Tibial artery (tissue), 4 donors: ENCODE measurements around the gene TFG.

Source experiments
- DNase-seq, 2 donors: peaks; one replicate each; pipeline ENCODE4 v3.0.0-alpha.2; 2019
- H3K27ac ChIP-seq, 2 donors: fragments of 200-600 bp; sonication (generic) in 1 of 2; 1 replicate in 1 of 2; 2 replicates in 1 of 2; pipeline ENCODE4 v1.5.1; 2018 to 2019; ENCODE audit warnings: mild to moderate bottlenecking in 1 of 2
- H3K27me3 ChIP-seq, 2 donors: fragments of 200-600 bp; sonication (generic) in 1 of 2; one replicate each; pipeline versions ENCODE4 v1.5.1 to v1.6.0; 2016 to 2019
- H3K36me3 ChIP-seq, 3 donors: fragments of 200-600 bp; sonication (generic) in 2 of 3; one replicate each; pipeline ENCODE4 v1.5.1; 2016 to 2019; ENCODE audit warnings: mild to moderate bottlenecking in 2 of 3
- H3K4me1 ChIP-seq, 4 donors: fragments of 200-600 bp; sonication (generic) in 2 of 4; 1 replicate in 3 of 4; 2 replicates in 1 of 4; pipeline ENCODE4 v1.5.1; 2016 to 2019
- H3K4me3 ChIP-seq, 2 donors: fragments of 200-600 bp; sonication (generic) in 1 of 2; 1 replicate in 1 of 2; 2 replicates in 1 of 2; pipeline ENCODE4 v1.5.1; 2018 to 2019; ENCODE audit warnings: mild to moderate bottlenecking in 2 of 2
- H3K9me3 ChIP-seq, 3 donors: fragments of 200-600 bp; sonication (generic) in 1 of 3; one replicate each; pipeline ENCODE4 v1.5.1; 2016 to 2019
- CTCF ChIP-seq, 2 experiments: fragments of 200-600 bp in 1 of 2; fragments of 450-650 bp in 1 of 2; IDR thresholded peaks; one replicate each; pipeline ENCODE4 v1.5.1; 2017 to 2019; ENCODE audit warnings: antibody characterized with exemption in 2 of 2, mild to moderate bottlenecking in 1 of 2, moderate library complexity in 1 of 2
- intact Hi-C: fragments of 100-400 bp; cut with DNase I; formaldehyde crosslinking; loops from one replicate; pipeline ENCODE4 v1.15.0; 2023; ENCODE audit warnings: low total_unique reads

The TFG gene

DNA sequence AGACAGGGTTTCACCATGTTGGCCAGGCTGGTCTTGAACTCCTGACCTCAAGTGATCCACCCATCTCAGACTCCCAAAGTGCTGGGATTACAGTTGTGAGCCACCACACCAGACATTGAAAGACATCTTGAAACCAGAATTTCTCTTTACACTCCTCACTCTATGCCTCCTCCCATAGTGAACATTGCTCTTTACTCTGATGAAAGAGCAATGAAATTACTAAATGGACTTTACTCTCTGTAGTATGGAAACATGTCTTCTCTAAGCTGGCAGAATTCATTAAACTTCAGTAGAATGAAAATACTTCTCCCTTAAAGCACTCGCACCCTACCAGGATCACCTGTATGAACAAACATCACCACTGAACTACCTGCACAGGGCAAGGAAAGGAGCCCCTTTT lies 27.8 kb upstream of the TFG start:
- no peak for TF ChIP-seq CTCF (IDR thresholded peaks at IDR 0.05)
- Histone ChIP-seq H3K27ac (no peak overlapping the region), H3K9me3 (no peaks in the 10 kb centered on the region), H3K27me3 (no peaks in the 10 kb centered on the region), H3K4me3 (no peak overlapping the region), H3K4me1 (peaks cover 0 to 7% (median 0%) of the 10 kb centered on the region in 4 donors), H3K36me3 (no peaks in the 10 kb centered on the region)
- DNase-seq: no peak
- intact Hi-C loops: no loop called here

GRCh38 chr3:100682056-100682853 lies 27.0 kb upstream of the TFG start:
- Histone ChIP-seq H3K4me1 (peaks cover 0 to 7% (median 0%) of the 10 kb centered on the region in 4 donors), H3K9me3 (no peaks in the 10 kb centered on the region), H3K4me3 (peak overlapping the region; percentile 25 to 29), H3K36me3 (no peaks in the 10 kb centered on the region), H3K27me3 (no peaks in the 10 kb centered on the region), H3K27ac (no peak overlapping the region)
- TF ChIP-seq CTCF (IDR thresholded peaks at IDR 0.05): no peak
- peak in 1 of 2 donors; percentile 79 for DNase-seq
- intact Hi-C loops: no loop called here

DNA sequence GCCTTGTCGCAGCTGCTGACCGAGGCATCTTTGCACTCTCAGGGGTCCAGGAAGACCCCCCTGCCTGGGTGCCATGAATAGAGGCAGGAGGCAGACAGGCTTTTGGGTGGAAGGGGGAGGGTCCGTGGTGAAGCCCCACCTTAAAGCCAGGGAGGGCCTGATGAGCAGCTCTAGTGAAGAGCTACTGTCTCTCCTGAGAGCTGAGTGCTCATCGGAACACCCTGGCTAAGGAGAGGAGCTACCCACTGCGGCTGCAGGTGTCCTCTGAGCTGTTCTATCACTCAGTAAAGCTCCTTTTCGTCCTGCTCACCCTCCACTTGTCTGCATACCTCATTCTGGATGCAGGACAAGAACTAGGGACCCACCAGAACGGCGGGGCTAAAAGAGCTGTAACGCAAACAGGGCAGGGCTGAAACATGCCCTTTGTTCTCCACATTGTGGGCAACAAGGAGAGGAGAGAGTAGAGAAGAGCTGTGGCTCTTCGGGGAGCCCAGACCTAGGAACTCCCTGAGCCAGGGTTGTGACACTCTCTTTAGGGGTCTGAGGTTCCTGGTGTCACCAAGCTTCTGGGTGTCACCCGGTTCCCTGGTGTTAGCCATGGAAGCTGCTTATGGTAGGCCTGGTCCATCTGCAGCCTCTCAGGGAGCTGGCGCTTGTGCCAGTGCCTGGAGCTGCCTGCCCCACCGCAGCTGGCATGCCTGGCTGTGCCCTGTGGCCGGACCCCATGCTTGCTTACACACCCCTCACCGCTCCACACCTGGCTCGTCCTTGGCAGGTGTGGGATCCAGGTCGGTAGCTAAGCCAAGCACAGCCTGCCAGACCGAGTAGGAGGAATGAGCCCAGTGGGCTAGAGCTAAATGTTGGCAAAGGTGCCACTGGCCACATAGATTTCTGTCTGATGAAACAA lies 26.2 kb upstream of the TFG start:
- intact Hi-C loops: no loop called here
- H3K27ac ChIP-seq: no peak overlapping the region

DNA sequence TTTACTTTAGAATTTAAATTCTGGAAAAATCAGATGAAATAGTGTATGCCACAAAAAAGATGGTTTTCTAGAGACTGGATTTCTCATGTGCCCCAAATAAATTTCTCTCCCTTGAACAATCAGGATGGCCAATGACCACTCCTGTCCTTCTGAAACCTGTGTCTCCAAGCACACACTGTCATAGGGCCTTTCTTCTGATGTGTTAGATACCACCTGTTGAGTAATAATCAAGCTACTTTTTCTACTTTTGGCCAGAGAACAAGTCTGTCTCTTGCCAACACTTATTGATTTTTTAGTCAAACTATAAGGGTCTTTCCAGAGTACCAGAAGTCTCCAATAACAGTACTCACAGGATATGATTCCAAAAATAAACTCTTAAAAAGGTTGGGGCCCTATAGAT lies 16.1 kb upstream of the TFG start:
- Histone ChIP-seq H3K27me3 (peaks cover 0 to 12% of the 10 kb centered on the region in 2 donors), H3K36me3 (no peaks in the 10 kb centered on the region), H3K27ac (no peak overlapping the region), H3K4me1 (no peaks in the 10 kb centered on the region), H3K9me3 (no peaks in the 10 kb centered on the region), H3K4me3 (no peak overlapping the region)
- intact Hi-C loops: no loop called here
- no peak for TF ChIP-seq CTCF (IDR thresholded peaks at IDR 0.05)
- DNase-seq: no peak

More for the DNA sequence above, 26.2 kb upstream of the TFG start:
- no peak for DNase-seq
- no peaks in the 10 kb centered on the region for H3K36me3 ChIP-seq
- H3K4me1 ChIP-seq: peaks cover 0 to 7% (median 0%) of the 10 kb centered on the region in 4 donors
- no peak for TF ChIP-seq CTCF (IDR thresholded peaks at IDR 0.05)
- peak overlapping the region; percentile 25 to 29 for H3K4me3 ChIP-seq
- no peaks in the 10 kb centered on the region for H3K27me3 ChIP-seq
- no peaks in the 10 kb centered on the region for H3K9me3 ChIP-seq

DNA sequence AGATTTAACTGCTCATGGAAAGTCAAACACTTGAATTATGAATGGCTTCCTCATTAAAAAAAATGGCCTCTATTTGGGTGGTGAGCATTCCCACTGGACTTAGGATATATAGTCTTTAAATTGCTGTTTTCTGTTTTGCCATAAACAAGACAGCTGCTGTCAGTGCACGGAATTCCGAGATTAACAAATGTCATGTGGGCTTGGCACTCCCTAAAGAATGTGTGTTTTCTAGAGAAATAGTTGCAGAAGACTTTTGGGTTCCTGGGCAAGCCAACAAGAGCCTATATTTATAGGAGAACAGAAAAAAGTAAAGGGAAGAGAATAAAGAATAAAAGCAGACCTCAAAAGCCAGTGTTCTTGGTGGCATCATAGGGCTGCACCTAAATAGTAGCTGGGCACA lies 13.6 kb upstream of the TFG start:
- Histone ChIP-seq H3K36me3 (no peaks in the 10 kb centered on the region), H3K27ac (no peak overlapping the region), H3K4me3 (no peak overlapping the region), H3K4me1 (no peaks in the 10 kb centered on the region), H3K27me3 (peaks cover 0 to 12% of the 10 kb centered on the region in 2 donors), H3K9me3 (no peaks in the 10 kb centered on the region)
- intact Hi-C loops: no loop called here
- TF ChIP-seq CTCF (IDR thresholded peaks at IDR 0.05): no peak
- no peak for DNase-seq
